ENCODE data around the gene SDC3.

SDC3 gene

GRCh38 chr1:30904191-30904961 is 4.2 kb downstream of the SDC3 start:
- DNase-seq (ENCODE audit: low spot score) = no peak

GRCh38 chr1:30903343-30904034 is 5.1 kb downstream of the SDC3 start:
- DNase-seq (ENCODE audit: low spot score) = no peak

GRCh38 chr1:30902593-30903290 is 5.8 kb downstream of the SDC3 start:
- DNase-seq (ENCODE audit: low spot score) = no peak

- DNase-seq (ENCODE audit: low spot score) = no peak
Observed at GRCh38 chr1:30901798-30902581, 6.6 kb downstream of the SDC3 start.

GRCh38 chr1:30900931-30901560 is 7.5 kb downstream of the SDC3 start:
- DNase-seq (ENCODE audit: low spot score) = no peak

GRCh38 chr1:30900486-30900885 is 8.1 kb downstream of the SDC3 start:
- DNase-seq (ENCODE audit: low spot score) = no peak

- DNase-seq (ENCODE audit: low spot score) = no peak
Observed at GRCh38 chr1:30899577-30900389, 8.8 kb downstream of the SDC3 start.

- no peak for DNase-seq (ENCODE audit: low spot score)
Observed at GRCh38 chr1:30898031-30898815, 10.3 kb downstream of the SDC3 start.

GRCh38 chr1:30896905-30897304 is 11.7 kb downstream of the SDC3 start:
- no peak for DNase-seq (ENCODE audit: low spot score)

GRCh38 chr1:30895944-30896660 is 12.5 kb downstream of the SDC3 start:
- DNase-seq (ENCODE audit: low spot score) = no peak

GRCh38 chr1:30895382-30895943 is 13.1 kb downstream of the SDC3 start:
- no peak for DNase-seq (ENCODE audit: low spot score)

GRCh38 chr1:30894508-30894973 is 14.0 kb downstream of the SDC3 start:
- DNase-seq (ENCODE audit: low spot score) = no peak

GRCh38 chr1:30893776-30894507 is 14.6 kb downstream of the SDC3 start:
- DNase-seq (ENCODE audit: low spot score) = no peak

GRCh38 chr1:30892671-30893073 is 15.9 kb downstream of the SDC3 start:
- no peak for DNase-seq (ENCODE audit: low spot score)

- no peak for DNase-seq (ENCODE audit: low spot score)
Observed at GRCh38 chr1:30891227-30891552, 17.4 kb downstream of the SDC3 start.

GRCh38 chr1:30890502-30891226 is 17.9 kb downstream of the SDC3 start:
- no peak for DNase-seq (ENCODE audit: low spot score)

GRCh38 chr1:30889511-30889910 is 19.0 kb downstream of the SDC3 start:
- DNase-seq (ENCODE audit: low spot score) = no peak

GRCh38 chr1:30888975-30889374 is 19.6 kb downstream of the SDC3 start:
- no peak for DNase-seq (ENCODE audit: low spot score)

All from ecto neural progenitor cell (in vitro differentiated cells).